Pancreas (tissue), 10 donors: Measurements from ENCODE around the gene PCAT7. TPM values are rescaled to one million over a fixed set of nuclear protein-coding genes. Genes with fewer than 3 reads are reported as not detected.

Experiments used
- ATAC-seq, 4 donors: fragments of 200-7000 bp; cut with Tn5 transposase; one replicate each; pipeline versions ENCODE4 v1.8.0 to v1.9.1; 2020; ENCODE audit warnings: mild to moderate bottlenecking in 4 of 4, moderate library complexity in 4 of 4
- DNase-seq, 6 donors: peaks; one replicate each; pipeline ENCODE4 v3.0.0-alpha.2; 2020
- FAIRE-seq: peaks from 2 replicates; lab custom pipeline; 2012; peaks lifted over from hg19 to GRCh38; lab: Jason Lieb, UNC
- H3K27ac ChIP-seq, 4 donors: fragments of 200-600 bp; sonication (generic); 1 replicate in 3 of 4; 2 replicates in 1 of 4; pipeline versions ENCODE4 v1.5.0 to v1.8.0; 2020
- H3K27me3 ChIP-seq, 4 donors: fragments of 200-600 bp; one replicate each; pipeline ENCODE4 v1.8.0; 2021
- H3K36me3 ChIP-seq, 3 donors: fragments of 200-600 bp; sonication (generic) in 1 of 3; one replicate each; pipeline versions ENCODE4 v1.5.0 to v1.8.0; 2020 to 2021
- H3K4me1 ChIP-seq, 3 donors: fragments of 200-600 bp; one replicate each; pipeline ENCODE4 v1.8.0; 2021
- H3K4me3 ChIP-seq, 4 donors: fragments of 200-600 bp; sonication (generic) in 2 of 4; one replicate each; pipeline versions ENCODE4 v1.5.0 to v1.8.0; 2020 to 2021
- H3K9me3 ChIP-seq, 4 donors: fragments of 200-600 bp; one replicate each; pipeline ENCODE4 v1.8.0; 2021
- WGBS, 2 donors: extraction: QIAGEN DNeasy Blood & Tissue Kit; methylation state at CpG; one replicate each; pipeline ENCODE4 v1.1.7; 2013; 5-methylcytosine and 5-hydroxymethylcytosine counted together
- intact Hi-C, 3 donors: fragments of 100-400 bp; cut with DNase I; formaldehyde crosslinking; loops; one replicate each; pipeline versions ENCODE4 v1.11.1 to v1.14.2; 2022
- polyA plus RNA-seq, 2 donors: library from polyadenylated mRNA; stranded (reverse); fragments of 200-250 nt; gene quantifications; one replicate each; pipeline ENCODE4 v1.2.3, GENCODE V29; 2013
- total RNA-seq, 6 donors: library from RNA; stranded (reverse); fragmentation: NEBNext Ultra II Directional in 4 of 6; extraction: Animal tissue kit (Norgen Biotek cat#: 25700) in 4 of 6; gene quantifications; one replicate each; pipeline versions ENCODE4 v1.2.1 to v1.2.4, GENCODE V29; 2021 to 2023
- TF ChIP-seq, protein P1 (sequence below), 4 donors: fragments of 200-600 bp; sonication (generic) in 3 of 4; IDR thresholded peaks; one replicate each; pipeline versions ENCODE4 v1.5.0 to v1.8.0; 2021; ENCODE audit warnings: antibody characterized with exemption in 4 of 4
- donor health status: healthy with polysubstance abuse.
- donor health status: DM: no; HTN: no; CAD: no; lungs with moderate emphysema.
- donor health status: DM: no; HTN: no; CAD: no.
- donor health status: control.
- donor health status: control.
- donor health status: Bipolar disorder and iron deficiency.
- donor health status: DM: yes; HTN: yes; CAD: no.
- donor health status: DM: no; HTN: no; CAD: no.
- donor health status: DM: no; HTN: no; CAD: no.
- donor health status: DM: yes; HTN: yes; CAD: no.

Gene PCAT7
- total and polyA plus RNA-seq, 8 donors: 0.23 to 0.52 (median 0.31) TPM

DNA sequence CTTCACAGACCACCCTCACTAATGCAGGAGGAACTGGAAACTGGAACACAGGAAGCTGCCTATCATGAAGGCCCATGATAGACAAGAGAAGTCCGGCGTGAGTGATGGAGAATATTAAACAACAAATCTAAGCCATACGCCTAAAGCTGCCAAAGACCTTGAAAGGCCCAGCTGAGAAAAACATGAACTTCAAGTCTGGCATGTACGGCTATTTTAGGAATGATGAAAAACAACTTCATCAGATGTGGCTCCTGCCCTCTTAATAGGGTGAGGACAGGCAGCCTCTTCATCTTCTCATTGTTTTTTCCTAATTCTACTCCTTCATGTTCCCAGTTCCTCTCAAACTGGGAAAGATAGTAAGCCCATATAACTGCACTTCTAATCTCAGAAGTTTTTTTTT is 64.1 kb downstream of the PCAT7 start:
- no peaks in the 10 kb centered on the region for H3K36me3 ChIP-seq
- H3K27me3 ChIP-seq: no peaks in the 10 kb centered on the region
- TF ChIP-seq, protein P1, sequence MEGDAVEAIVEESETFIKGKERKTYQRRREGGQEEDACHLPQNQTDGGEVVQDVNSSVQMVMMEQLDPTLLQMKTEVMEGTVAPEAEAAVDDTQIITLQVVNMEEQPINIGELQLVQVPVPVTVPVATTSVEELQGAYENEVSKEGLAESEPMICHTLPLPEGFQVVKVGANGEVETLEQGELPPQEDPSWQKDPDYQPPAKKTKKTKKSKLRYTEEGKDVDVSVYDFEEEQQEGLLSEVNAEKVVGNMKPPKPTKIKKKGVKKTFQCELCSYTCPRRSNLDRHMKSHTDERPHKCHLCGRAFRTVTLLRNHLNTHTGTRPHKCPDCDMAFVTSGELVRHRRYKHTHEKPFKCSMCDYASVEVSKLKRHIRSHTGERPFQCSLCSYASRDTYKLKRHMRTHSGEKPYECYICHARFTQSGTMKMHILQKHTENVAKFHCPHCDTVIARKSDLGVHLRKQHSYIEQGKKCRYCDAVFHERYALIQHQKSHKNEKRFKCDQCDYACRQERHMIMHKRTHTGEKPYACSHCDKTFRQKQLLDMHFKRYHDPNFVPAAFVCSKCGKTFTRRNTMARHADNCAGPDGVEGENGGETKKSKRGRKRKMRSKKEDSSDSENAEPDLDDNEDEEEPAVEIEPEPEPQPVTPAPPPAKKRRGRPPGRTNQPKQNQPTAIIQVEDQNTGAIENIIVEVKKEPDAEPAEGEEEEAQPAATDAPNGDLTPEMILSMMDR (IDR thresholded peaks at IDR 0.05): no peak
- H3K27ac ChIP-seq: no peak overlapping the region
- WGBS, 2 donors: 14% methylated on average over 4 of the region's 4 CpGs
- intact Hi-C loops: no loop called here
- no peak overlapping the region for H3K4me3 ChIP-seq
- DNase-seq: no peak
- peak in 2 of 4 donors; percentile 42 to 74 for ATAC-seq
- no peak for FAIRE-seq
- H3K4me1 ChIP-seq: no peaks in the 10 kb centered on the region
- no peaks in the 10 kb centered on the region for H3K9me3 ChIP-seq

Other genes starting within 250 kb of the PCAT7 start
- gene NUTM2F, start 226.4 kb upstream of the PCAT7 start, total RNA-seq: not detected
- under 1 TPM; 0.07 to 0.11 TPM for gene NUTM2F, start 226.4 kb upstream of the PCAT7 start, polyA plus RNA-seq
- under 1 TPM in 5 of 6 donors, not detected in 1; 0.46 to 0.95 (median 0.74) TPM for gene FBP2, start 38.7 kb downstream of the PCAT7 start, total RNA-seq
- under 1 TPM; 0.47 to 0.49 TPM for gene FBP2, start 38.7 kb downstream of the PCAT7 start, polyA plus RNA-seq
- 10 to 100 TPM; 19.5 to 31.2 (median 24.1) TPM for gene FBP1, start 84.4 kb downstream of the PCAT7 start, total RNA-seq
- 10 to 100 TPM; 19.5 to 39.2 TPM for gene FBP1, start 84.4 kb downstream of the PCAT7 start, polyA plus RNA-seq
- 100 to 1,000 TPM in 1 of 6 donors, 10 to 100 TPM in 5; 50.5 to 140 (median 73.4) TPM for gene AOPEP, start 171.6 kb downstream of the PCAT7 start, total RNA-seq
- gene AOPEP, start 171.6 kb downstream of the PCAT7 start, polyA plus RNA-seq: 10 to 100 TPM; 75.9 to 77.4 TPM